ENCODE data around the gene MEGF11. TPM values are rescaled to one million over a fixed set of nuclear protein-coding genes. Genes with fewer than 3 reads are reported as not detected.

Gene MEGF11
- total RNA-seq, 3 donors from 2014 or later (not counting 1 experiment from before 2014, with no cell fraction given), result not detected

DNA sequence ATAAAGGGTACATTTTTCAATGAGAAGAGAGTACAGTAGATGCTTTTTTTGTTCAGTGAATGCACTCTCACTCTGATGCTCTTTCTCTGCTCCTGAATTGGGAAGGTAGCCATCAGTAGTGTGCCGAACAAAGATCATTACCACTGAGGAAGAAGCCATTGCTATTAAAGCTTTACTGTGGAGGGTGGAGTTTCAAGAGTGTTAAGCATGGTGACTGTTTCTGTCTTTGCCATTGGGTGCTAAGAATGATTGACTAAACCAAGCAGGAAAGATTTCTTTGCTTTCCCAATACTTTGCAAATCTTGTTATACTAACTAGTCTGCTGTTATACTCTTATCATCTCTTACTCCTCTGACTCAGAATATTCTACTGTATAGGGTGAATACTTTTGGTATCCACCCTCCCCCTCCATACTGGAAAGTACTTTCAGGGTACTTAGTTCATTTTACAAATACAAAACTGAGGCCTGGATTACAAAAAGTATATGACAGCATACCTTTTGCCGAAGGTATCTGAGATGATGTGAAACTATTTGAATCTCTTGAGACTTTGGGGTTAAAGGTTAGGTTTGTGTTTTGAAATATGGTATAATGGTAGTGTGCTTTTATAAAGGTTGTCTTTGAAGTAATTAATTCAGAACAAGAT, 382.5 kb downstream of the MEGF11 start:
- intact Hi-C loops (cut with micrococcal nuclease), result no loop called here
- H3K27ac Mint-ChIP-seq, result peak overlapping the region; percentile 98 to 100
- peak overlapping the region; percentile 11 for H3K27ac ChIP-seq (ENCODE audit: low read length)
- H3K4me1 ChIP-seq (ENCODE audit: control insufficient read depth, insufficient read depth, low read length), result peaks cover 11% of the 10 kb centered on the region
- TF ChIP-seq, protein P1, sequence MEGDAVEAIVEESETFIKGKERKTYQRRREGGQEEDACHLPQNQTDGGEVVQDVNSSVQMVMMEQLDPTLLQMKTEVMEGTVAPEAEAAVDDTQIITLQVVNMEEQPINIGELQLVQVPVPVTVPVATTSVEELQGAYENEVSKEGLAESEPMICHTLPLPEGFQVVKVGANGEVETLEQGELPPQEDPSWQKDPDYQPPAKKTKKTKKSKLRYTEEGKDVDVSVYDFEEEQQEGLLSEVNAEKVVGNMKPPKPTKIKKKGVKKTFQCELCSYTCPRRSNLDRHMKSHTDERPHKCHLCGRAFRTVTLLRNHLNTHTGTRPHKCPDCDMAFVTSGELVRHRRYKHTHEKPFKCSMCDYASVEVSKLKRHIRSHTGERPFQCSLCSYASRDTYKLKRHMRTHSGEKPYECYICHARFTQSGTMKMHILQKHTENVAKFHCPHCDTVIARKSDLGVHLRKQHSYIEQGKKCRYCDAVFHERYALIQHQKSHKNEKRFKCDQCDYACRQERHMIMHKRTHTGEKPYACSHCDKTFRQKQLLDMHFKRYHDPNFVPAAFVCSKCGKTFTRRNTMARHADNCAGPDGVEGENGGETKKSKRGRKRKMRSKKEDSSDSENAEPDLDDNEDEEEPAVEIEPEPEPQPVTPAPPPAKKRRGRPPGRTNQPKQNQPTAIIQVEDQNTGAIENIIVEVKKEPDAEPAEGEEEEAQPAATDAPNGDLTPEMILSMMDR (IDR thresholded peaks at IDR 0.05), result no peak
- H3K4me1 Mint-ChIP-seq, result peaks cover 38 to 45% of the 10 kb centered on the region in 2 donors
- peak overlapping the region; percentile 85 for H3K4me3 ChIP-seq (ENCODE audit: low read length)
- H3K27me3 Mint-ChIP-seq (ENCODE audit: low read depth in 2 of 2), result no peaks in the 10 kb centered on the region
- peak in 1 of 2 donors; percentile 33 for DNase-seq
- peaks cover 7% of the 10 kb centered on the region for H3K36me3 ChIP-seq (ENCODE audit: control insufficient read depth, insufficient read depth, low read length)
- H3K4me3 Mint-ChIP-seq, result peak overlapping the region; percentile 99
- H3K9me3 Mint-ChIP-seq, result no peaks in the 10 kb centered on the region
- H3K27me3 ChIP-seq (ENCODE audit: control insufficient read depth, insufficient read depth, low read length), result no peaks in the 10 kb centered on the region
- H3K36me3 Mint-ChIP-seq, result no peaks in the 10 kb centered on the region
- ATAC-seq, result no peak
- H3K9me3 ChIP-seq (ENCODE audit: control insufficient read depth, insufficient read depth, low read length), result no peaks in the 10 kb centered on the region
- WGBS (ENCODE audit: insufficient coverage), result 49% methylated on average over 2 of the region's 2 CpGs

DNA sequence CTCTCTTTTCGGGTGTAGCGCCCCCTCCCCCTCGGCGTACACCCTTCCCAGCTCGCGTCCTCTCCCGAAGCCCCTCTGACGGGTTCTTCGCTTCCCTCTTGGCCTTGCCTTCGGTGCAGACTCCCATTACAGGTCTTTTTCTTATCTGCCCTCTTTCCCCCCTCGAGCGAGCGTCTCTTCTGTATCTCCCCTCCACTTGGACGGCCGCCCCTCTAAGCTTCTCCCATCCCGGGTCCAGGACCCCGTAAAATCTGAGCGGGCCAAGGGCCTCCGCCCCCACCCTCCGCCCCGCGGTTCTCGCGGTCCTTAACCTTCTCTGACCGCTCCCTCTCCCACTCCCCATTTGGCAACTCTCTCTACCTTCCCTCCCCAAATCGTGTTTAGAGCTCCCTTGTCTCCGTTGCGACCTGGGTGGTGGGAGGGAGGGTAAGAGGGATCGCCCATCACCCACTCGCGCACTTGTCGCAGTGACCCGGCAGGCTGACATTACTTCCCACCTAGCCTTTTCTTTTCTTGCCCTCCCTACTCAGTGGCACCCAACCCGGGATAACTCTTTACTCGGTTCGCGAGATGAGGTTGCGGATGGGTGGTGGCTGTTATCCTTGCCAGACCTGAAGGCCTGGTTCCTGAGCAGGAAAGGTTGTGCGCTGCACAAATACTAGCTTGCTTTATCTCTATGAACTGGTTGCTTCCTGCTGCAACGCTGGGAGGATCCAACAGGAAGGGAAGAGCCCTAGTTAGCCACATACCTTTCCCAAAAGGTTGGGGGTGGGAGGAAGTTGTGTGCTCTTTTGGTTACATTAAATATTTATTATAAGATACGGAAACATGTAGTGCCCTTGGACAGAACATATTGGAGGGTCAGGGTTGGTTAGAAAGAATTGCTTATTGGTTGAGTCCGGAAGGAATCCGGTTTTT, 383.3 kb downstream of the MEGF11 start:
- H3K36me3 ChIP-seq (ENCODE audit: control insufficient read depth, insufficient read depth, low read length), result peaks cover 7% of the 10 kb centered on the region
- Mint-ChIP-seq H3K9me3 (no peaks in the 10 kb centered on the region), H3K36me3 (no peaks in the 10 kb centered on the region), H3K27ac (peak overlapping the region; percentile 98 to 100), H3K4me1 (peaks cover 31 to 40% of the 10 kb centered on the region in 2 donors), H3K4me3 (peak overlapping the region; percentile 99), H3K27me3 (ENCODE audit: low read depth in 2 of 2) (no peaks in the 10 kb centered on the region)
- peaks cover 11% of the 10 kb centered on the region for H3K4me1 ChIP-seq (ENCODE audit: control insufficient read depth, insufficient read depth, low read length)
- H3K27ac ChIP-seq (ENCODE audit: low read length), result peak overlapping the region; percentile 82
- peak overlapping the region; percentile 85 for H3K4me3 ChIP-seq (ENCODE audit: low read length)
- ATAC-seq (no peak), DNase-seq (peak in 1 of 2 donors; percentile 49)
- whole genome bisulfite sequencing (ENCODE audit: insufficient coverage), result under 1% methylated on average over 34 of the region's 43 CpGs
- H3K9me3 ChIP-seq (ENCODE audit: control insufficient read depth, insufficient read depth, low read length), result no peaks in the 10 kb centered on the region
- TF ChIP-seq, protein P1 (IDR thresholded peaks at IDR 0.05), result no peak
- intact Hi-C loops (cut with micrococcal nuclease), result loop anchor here (1.0 to 2.0 kb wide), 3 partner anchors 77 to 353 kb away; partner anchors contain the start of genes DENND4A, DPP8 and INTS14
- H3K27me3 ChIP-seq (ENCODE audit: control insufficient read depth, insufficient read depth, low read length), result no peaks in the 10 kb centered on the region

DNA sequence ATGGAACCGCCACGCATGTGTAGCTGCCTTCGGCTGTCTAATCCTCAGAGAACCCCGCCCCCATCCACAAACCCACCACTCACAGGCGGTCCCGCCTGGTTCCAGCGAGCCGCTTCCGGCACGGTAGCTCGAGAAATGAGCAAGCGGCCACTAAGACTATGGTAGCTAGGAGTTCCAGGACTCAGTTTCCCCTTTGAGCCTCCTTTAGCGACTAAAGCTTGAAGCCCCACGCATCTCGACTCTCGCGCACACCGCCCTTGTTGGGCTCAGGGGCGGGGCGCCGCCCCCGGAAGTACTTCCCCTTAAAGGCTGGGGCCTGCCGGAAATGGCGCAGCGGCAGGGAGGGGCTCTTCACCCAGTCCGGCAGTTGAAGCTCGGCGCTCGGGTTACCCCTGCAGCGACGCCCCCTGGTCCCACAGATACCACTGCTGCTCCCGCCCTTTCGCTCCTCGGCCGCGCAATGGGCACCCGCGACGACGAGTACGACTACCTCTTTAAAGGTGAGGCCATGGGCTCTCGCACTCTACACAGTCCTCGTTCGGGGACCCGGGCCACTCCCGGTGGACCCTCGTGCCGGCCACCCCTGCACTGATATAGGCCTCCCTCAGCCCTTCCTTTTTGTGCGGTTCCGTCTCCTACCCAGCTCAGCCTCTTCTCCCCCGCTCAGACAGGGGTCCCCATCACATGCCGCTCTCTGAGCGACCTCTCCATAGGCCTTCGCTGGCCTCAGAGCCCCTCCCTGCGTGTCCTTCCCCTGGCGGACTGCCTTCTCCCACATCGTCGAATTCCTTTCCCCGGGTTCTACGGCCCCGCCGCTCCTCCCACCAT, 384.2 kb downstream of the MEGF11 start, which contains the start of gene RAB11A:
TSS of gene RAB11A (plus strand) at position 366 of the 828 bp plus-strand sequence. CDS start at position 461, 95 bp downstream.
- H3K4me3 ChIP-seq (ENCODE audit: low read length), result peak within 1 kb of the TSS; percentile 85
- no peaks in the 10 kb centered on the region for H3K27me3 ChIP-seq (ENCODE audit: control insufficient read depth, insufficient read depth, low read length)
- H3K27me3 Mint-ChIP-seq (ENCODE audit: low read depth in 2 of 2), result no peaks in the 10 kb centered on the region
- H3K9me3 ChIP-seq (ENCODE audit: control insufficient read depth, insufficient read depth, low read length), result no peaks in the 10 kb centered on the region
- peaks cover under 1% of the 10 kb centered on the region for H3K36me3 ChIP-seq (ENCODE audit: control insufficient read depth, insufficient read depth, low read length)
- peak within 1 kb of the TSS; percentile 82 for H3K27ac ChIP-seq (ENCODE audit: low read length)
- H3K4me3 Mint-ChIP-seq, result peak within 1 kb of the TSS; percentile 99
- under 1% methylated on average over 62 of the region's 62 CpGs for WGBS (ENCODE audit: insufficient coverage)
- peaks cover 11% of the 10 kb centered on the region for H3K4me1 ChIP-seq (ENCODE audit: control insufficient read depth, insufficient read depth, low read length)
- DNase-seq, result peak; percentile 94 to 98
- intact Hi-C loops (cut with micrococcal nuclease), result loop anchor here (1.0 to 2.0 kb wide), 3 partner anchors 77 to 352 kb away; partner anchors contain the start of genes DENND4A, DPP8 and INTS14
- H3K4me1 Mint-ChIP-seq, result peaks cover 31 to 40% of the 10 kb centered on the region in 2 donors
- peak; percentile 90 to 98 (median 93) for ATAC-seq
- no peaks in the 10 kb centered on the region for H3K9me3 Mint-ChIP-seq
- H3K36me3 Mint-ChIP-seq, result no peaks in the 10 kb centered on the region
- TF ChIP-seq, protein P1 (IDR thresholded peaks at IDR 0.05), result peak; percentile 61
- peak within 1 kb of the TSS; percentile 98 to 100 for H3K27ac Mint-ChIP-seq
